Measurements from ENCODE around the gene CRYL1. TPM values are rescaled to one million over a fixed set of nuclear protein-coding genes. Genes with fewer than 3 reads are reported as not detected.

CRYL1 gene
- total and polyA plus RNA-seq, 2 of the 8 experiments (the other 6 are each of a cell fraction or from before 2014, with no cell fraction given): 1.9 to 6.4 TPM

GRCh38 chr13:20536992-20537391 lies 11.3 kb upstream of the CRYL1 start (continued):
- TF ChIP-seq CHD7 (IDR thresholded peaks at IDR 0.05; ENCODE audit: insufficient replicate concordance, low read length) (no peak), BCL11A (IDR thresholded peaks at IDR 0.05; ENCODE audit: low read depth in 2 of 2, low read length in 2 of 2) (no peak), RNF2 (IDR thresholded peaks at IDR 0.05; ENCODE audit: borderline replicate concordance, low read depth, low read length, missing control alignments, poor library complexity, severe bottlenecking) (no peak), TAF7 (optimal IDR thresholded peaks at IDR 0.05; ENCODE audit: borderline replicate concordance, low read depth, low read length) (no peak), SIX5 (IDR thresholded peaks at IDR 0.05; ENCODE audit: low read depth, low read length) (no peak)
